ENCODE data around the gene GCC2.

- TF ChIP-seq CTCF (IDR thresholded peaks at IDR 0.05) (no peak), EZH2phosphoT487 (IDR thresholded peaks at IDR 0.05) (no peak), EZH2 (IDR thresholded peaks at IDR 0.05) (no peak)
These were observed 92.4 kb downstream of the GCC2 start for GRCh38 chr2:108541451-108541850.
